Inferior parietal cortex (tissue), 1 donor: ENCODE data around the gene SFN.
"Not testable (repeated sequence)": the region's sequence is repeated elsewhere in the genome, so short reads cannot be mapped to it uniquely, and the experiment has no call there.

ENCODE experiments used
- DNase-seq: peaks from one replicate; pipeline ENCODE4 v3.0.0-alpha.2; 2016; ENCODE audit errors: extremely low spot score

SFN gene

DNA sequence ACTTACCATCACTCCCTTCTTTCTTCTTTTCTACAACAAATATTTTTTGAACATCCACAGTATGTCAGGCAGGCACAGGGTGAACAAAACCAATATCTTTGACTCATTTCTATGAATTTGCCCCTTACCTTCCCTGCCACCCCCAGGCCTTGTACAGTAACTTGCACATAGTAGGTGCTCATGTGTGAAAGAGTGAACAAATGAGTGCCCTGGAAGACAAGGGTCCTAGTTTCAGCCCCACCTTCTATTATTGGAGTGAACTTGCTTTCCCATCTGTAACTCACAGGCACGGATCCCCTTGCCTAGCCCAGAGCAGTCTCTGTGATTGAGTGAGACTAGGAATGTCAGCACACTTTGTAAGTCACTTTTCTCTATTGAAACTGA is 23.6 kb upstream of the SFN start:
- DNase-seq, result no peak

DNA sequence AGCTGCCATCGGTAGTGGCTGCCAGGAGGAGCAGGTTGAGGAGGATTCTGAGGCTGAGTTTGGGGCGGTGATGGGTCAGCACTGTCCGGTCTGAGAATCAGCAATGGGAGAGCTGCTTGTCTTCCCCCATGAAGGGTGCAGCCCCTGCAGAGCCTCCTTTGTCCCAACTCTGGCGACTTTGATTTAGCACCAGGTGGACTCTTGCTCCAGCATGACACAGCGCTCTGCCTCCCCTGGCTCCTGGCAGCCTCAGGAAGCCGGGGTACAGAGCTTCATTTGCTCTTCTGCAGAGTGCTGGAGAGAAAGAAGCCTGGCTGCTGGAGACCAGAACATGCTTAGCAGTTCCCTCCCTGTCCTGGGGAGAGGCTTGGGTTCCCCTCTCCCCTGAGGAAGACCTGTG is 23.2 kb upstream of the SFN start:
- no peak for DNase-seq

DNA sequence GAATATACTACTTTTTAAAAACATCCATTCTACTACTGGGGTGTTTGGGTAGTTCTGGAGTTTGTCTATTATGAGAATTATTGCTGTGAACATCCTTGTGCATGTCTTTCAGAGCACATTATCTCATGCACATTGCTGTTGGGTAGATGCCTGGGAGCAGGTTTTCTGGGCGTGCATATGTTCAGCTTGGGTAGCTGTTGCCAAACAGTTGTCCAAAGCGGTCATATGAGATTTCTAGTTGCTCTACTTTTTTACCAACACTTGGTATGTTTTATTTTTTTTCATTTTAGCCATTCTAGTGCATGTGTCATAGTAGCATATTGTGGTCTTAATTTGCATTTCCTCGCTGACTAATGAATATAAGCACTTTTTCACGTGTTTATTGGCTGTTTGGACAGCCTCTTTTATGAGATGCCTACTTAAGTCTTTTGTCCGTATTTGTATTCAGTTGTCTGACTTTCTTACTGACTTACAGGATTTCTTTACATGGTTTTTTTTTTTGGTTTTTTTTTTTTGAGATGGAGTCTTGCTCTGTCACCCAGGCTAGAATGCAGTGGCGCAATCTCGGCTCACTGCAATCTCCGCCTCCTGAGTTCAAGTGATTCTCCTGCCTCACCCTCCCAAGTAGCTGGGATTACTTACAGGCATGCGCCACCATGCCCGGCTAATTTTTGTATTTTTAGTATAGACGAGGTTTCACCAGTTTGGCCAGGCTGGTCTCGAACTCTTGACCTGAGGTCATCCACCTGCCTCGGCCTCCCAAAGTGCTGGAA is 18.3 kb upstream of the SFN start:
- DNase-seq, result no peak

DNA sequence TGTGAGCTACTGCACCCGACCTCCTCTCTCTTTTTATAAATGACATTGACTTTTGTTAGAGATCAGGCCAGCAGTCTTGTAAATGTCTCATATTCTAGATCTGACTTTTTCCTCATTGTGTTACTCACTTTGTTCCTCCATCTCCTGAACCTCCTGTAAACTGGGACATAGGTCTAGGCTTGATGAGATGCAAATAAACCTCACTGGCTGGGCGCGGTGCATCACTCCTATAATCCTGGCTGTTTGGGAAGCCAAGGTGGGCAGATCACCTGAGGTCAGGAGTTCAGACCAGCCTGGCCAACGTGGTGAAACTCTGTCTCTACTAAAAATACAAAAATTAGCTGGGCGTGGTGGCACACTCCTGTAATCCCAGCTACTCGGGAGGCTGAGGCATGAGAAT is 15.1 kb upstream of the SFN start:
- DNase-seq, result not testable (repeated sequence)

GRCh38 chr1:26848499-26848898 is 14.4 kb upstream of the SFN start:
- no peak for DNase-seq

- no peak for DNase-seq
Observed at GRCh38 chr1:26848941-26849774, 13.8 kb upstream of the SFN start.

DNA sequence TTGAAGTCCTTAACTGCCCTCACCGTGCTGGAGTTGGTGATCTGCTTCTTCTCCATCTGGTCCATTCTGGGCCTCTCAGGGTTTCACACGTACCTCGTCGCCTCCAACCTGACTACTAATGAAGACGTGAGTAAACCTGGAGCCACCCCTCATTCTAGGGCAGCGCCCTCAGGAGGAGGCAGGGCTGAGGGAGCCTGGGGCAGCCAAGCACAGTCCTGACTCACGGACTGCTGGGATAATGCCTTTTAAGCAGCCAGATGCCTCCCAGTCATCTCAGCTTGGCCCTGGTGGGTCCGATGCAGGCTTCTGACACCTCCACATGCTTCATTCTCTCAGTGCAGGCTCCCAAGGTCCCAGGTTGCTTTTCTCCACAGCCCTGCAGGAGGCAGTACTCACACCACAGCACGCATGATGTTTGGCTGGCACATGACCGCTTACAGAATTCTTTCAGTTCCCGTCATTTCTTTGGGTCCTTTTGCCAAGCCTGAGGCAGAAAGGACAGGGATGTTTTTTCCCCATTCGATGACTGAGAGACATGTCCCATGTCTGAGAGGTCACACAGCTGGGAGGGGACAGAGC is 11.8 kb upstream of the SFN start:
- no peak for DNase-seq

GRCh38 chr1:26852701-26853100 is 10.2 kb upstream of the SFN start:
- DNase-seq, result no peak

DNA sequence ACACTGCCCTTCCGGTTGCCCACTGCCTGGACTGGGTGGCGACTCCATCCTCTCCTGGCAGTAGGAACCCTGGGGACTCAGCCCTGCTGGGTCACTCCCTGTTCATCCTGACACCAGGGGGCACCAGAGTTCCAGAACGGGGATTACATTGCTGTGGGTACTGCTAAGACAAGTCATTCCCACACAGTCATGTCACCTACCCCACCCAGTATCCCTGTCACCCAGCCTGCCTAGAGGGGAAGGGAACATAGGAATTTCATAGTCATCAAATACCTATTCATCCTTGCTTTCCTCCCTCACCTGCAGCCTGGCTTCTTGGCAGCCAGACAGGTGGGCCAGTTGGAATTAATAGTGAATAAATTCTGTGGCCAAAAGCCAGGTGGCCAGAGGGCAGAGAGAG is 9.8 kb upstream of the SFN start:
- DNase-seq, result peak; percentile 79

GRCh38 chr1:26853600-26853999 is 9.3 kb upstream of the SFN start:
- DNase-seq, result no peak

- DNase-seq, result no peak
Observed at GRCh38 chr1:26854906-26855305, 8.0 kb upstream of the SFN start.

GRCh38 chr1:26855636-26856035 is 7.3 kb upstream of the SFN start:
- DNase-seq, result no peak

DNA sequence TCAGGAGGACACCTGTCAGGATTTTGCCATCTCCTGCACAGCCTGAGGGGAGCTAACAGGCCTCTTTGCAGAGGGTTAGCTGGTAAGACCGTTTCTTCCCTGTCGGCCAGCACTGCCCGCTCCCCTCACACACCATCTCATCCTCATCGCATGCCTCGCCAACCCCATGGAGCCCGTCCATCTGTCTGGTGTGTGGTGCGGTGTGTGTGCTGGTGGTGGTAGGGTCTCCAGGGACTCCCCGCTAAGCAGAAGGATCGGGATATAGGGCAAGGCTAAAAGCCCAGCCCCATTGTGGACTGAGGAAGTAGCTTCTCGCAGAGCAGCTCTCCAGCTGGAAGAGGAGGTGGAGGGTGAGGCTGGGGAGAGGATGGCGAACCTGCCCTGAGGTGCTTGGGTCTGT is 6.8 kb upstream of the SFN start:
- no peak for DNase-seq

- no peak for DNase-seq
Observed at GRCh38 chr1:26856604-26857469, 6.1 kb upstream of the SFN start.

DNA sequence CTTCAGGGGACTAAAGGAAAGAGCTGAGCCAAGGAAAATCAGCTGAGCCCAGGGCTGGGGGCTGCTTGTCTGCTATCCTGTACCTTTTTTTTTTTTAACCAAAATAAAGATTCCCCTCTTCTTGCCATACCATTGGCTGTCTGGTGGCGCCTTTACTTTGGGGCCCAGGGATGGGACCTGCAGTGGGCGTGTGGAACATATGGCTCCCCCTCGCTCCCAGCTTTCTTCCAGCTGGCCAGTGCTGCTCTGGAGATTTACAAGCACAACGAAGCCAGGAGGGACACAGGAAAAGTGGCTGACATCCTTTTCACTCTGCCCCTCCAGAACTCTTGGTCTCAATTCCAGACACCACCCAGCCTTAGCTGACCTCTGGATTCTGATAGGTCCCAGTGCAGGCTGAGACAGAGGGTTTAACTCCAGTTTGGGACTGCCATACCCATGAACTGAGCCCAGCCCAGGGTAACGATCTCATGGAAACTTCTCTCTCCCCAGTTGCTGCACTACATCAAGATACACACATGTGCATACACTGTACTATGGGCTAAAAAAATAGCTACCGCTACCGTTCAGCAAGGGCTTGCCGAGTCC is 5.4 kb upstream of the SFN start:
- no peak for DNase-seq

DNA sequence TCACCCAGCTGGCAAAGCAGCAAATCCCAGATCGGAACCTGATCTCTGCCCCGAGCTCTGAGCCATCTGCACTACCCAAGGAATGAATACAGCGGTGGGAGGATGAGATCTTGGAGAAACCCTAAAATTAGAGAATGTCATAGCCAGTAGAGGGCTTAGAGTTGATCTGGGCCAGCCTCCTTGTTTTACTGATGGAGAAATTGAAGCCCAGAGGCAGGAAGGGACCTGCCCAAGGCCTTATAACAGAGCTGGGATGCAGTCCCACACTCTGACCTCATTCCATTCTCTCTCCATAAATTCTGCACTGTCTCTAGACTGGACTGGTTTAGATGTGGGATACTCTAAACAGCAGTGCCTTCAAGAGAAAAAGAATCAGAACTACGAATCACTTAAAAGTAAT is 4.8 kb upstream of the SFN start:
- DNase-seq, result no peak

DNA sequence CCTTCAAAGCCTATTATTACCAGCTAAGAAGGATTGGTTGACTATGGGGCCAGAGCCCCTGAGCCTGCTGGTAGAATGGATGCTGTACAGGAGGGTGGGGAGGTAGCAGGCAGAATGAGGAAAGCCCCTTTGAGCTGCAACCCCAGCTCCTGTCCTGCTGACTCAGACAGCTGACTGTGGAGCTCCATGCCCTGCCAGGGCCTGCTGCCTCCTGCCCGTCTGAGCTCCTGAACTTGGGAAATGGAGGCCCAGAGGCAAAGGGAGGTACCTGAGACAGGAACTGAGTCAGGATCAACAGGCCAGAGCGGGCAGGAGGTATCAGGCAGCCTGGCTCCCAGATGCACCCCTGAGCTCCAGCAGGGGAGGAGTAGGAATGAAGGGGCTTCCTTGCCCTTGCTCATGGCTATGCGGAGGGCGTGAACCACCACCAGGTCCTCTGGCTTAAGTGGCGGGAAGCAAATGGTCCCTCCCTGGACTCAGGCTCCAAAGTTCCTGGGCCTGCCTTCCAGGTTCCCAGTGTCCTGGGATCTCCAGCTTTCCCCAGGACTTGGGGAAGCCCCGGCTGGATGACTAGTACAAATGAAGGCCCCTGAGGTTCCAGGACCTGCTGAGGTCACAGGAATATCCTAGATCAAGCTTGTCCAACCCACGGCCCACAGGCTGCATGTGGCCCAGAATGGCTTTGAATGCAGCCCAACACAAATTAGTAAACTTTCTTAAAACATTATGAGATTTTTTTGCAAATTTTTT is 3.9 kb upstream of the SFN start:
- no peak for DNase-seq

- no peak for DNase-seq
Observed at GRCh38 chr1:26861286-26861701, 1.7 kb upstream of the SFN start.

GRCh38 chr1:26861889-26862378 is 1.0 kb upstream of the SFN start:
- no peak for DNase-seq

DNA sequence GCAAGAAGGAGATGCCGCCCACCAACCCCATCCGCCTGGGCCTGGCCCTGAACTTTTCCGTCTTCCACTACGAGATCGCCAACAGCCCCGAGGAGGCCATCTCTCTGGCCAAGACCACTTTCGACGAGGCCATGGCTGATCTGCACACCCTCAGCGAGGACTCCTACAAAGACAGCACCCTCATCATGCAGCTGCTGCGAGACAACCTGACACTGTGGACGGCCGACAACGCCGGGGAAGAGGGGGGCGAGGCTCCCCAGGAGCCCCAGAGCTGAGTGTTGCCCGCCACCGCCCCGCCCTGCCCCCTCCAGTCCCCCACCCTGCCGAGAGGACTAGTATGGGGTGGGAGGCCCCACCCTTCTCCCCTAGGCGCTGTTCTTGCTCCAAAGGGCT is 732 bp downstream of the SFN start:
- no peak for DNase-seq
